Hematopoietic multipotent progenitor cell (in vitro differentiated cells): ENCODE measurements around the gene KIF21A. TPM values are rescaled to one million over a fixed set of nuclear protein-coding genes. Genes with fewer than 3 reads are reported as not detected.
A peak's percentile ranks its signal among the peaks of the same experiment; 100 is the strongest.
"Not testable (repeated sequence)": the region's sequence is repeated elsewhere in the genome, so short reads cannot be mapped to it uniquely, and the experiment has no call there.

Source experiments
- DNase-seq, 3 donors: peaks; one replicate each; pipeline ENCODE4 v3.0.0-alpha.2; 2011 to 2015; ENCODE audit warnings: low read depth in 2 of 3, low spot score in 2 of 3
- total RNA-seq: library from RNA; depleted of rRNA; stranded (reverse); fragments of >200 nt; gene quantifications from one replicate; pipeline ENCODE4 v1.2.3, GENCODE V29; 2012

The KIF21A gene
- total RNA-seq, 1 donor = 1.3 TPM

DNA sequence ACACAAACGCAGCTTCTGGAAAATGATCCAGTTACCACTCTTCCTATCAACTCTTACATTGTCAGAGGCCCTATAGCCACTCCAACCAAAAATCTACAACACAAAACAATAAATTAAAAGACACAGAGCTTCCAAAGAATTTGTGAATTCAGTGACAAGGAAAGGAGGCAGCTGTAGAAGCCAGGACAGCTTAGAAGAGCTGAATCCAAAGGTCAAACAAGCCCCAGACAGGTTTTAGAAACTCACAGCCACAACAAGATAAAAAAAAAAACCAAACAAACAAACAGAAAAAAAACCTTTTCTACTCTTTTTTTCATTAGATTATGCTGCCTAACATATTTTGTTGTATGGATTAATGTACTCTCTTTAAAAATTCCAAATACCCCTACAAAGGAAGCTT, 94.4 kb downstream of the KIF21A start:
- DNase-seq = no peak

DNA sequence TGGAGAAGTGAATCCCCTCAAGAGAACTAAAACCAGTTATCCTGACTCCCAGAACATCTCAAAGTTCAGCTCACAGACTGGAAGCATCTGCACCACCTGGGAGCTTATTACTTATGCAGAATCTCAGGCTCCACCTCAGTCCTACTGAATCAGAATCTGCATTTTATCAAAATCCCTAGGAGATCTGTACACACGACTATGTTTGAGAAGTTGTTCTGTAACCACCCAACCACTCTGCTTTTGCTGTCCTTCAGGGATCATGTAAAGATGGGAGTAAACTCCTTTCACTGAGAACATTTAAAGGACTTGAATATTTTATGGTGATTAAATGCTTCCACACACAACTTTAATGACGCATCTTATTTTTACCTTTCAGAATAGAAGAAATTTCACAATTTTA, 98.0 kb downstream of the KIF21A start:
- no peak for DNase-seq

DNA sequence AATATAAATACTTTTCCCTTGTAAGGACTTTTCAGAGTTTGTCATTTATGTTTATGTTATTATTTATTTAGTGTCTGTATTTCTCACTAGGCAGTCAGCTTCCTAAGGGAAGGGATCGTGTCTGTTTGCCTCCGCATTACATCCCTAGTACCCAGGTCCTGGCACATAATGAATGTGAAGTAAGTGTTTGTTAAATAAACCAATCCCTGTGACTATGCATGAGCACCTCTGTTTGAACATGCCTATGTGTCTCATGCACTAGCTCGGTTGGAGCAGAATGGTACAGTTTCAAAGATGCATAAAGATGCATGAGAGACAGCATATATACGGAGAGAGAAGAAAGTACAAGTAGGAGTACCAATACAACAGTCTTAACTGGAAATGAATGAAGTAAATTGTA, 99.3 kb downstream of the KIF21A start:
- no peak for DNase-seq

DNA sequence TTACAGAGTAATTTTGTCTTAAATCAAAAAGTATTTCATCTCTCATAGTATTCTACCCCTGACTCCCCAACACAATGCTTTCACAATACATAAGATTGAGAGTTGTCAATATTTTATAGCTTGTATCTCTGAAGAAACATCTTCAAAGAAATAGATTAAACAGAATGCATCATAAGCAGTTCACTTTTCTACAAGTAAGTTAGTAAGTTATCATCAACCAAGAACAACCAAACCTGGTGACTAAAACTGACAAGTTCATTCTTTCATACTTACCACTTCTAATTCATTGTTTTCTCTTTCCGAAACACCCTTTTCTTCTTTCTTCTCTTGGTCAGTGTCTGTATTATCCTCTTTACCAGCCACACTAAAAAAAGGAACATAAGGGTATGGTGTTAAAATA, 101.2 kb downstream of the KIF21A start:
- DNase-seq = no peak

DNA sequence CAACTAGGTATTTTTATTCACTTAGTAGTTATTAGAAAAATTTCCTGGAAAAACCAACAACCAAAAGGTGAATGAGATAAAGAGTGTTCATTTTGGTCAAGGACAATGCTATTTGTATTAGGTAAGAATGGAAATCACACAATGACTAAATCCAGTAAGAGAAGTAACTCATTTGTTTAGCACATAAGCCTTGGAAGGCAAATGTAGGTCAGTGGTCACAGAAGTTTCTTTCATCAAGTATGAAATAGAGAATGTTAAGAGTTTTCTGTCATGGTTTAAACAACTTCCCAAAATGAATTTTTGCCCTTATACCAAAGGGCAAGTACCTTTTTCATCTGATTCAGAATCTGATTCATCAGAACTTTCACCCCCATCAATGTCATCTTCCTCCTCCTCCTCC, 101.7 kb downstream of the KIF21A start:
- no peak for DNase-seq

DNA sequence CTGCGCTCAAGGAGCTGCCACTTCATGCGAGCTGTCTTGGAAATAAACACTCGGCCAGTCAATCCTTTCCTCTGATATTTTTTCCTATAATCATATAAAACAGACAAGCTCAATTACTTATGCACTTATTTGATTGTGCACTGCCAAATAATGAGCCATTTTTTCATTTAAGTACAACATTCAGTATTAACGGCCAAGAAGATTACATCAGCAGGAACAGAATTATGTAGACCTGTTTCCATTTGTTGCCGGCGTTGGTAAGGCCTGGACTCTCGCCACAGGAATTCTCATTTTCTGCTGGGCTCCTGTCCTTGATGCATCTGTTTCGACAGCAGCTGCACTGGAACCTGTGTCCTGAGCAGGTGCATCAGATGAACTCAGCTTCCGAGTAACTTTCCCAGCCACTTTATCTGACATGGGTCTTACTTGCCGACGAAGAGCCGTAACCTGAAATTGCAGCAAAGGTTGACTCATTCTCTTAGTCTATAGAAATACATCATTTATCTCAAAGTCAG, 110.2 kb downstream of the KIF21A start:
- no peak for DNase-seq

DNA sequence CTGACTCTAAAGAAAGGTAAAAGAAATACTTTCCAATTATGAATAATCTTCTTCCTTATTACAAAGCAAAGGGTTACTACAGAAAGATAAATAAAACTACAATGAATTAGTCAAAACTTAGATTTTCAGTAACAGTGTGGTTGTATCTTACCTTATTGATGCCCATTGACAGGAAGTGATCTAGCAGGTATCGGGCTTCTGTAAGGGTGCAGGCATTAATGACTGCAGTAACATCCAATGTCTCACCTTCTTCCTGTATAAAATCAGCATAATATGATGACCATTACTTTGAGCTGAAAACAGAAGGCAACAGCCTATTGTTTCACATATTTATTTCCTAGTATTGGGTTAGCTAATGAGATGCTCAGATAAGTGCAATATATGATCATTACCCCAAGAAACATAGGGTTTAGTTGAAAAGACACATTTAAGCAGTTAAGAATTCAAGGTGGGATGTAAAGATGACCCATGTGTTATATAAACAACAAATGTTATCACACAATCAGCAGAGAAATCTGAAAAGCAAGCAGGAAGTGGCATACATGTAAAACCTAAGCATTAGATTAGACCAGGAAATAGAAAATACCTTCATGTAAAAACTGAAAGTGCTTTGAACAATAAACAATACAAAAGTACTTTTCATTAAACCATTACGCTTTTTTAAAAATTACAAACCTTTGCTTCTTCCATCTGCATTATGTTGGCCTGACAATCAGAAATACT, 111.2 kb downstream of the KIF21A start:
- no peak for DNase-seq

DNA sequence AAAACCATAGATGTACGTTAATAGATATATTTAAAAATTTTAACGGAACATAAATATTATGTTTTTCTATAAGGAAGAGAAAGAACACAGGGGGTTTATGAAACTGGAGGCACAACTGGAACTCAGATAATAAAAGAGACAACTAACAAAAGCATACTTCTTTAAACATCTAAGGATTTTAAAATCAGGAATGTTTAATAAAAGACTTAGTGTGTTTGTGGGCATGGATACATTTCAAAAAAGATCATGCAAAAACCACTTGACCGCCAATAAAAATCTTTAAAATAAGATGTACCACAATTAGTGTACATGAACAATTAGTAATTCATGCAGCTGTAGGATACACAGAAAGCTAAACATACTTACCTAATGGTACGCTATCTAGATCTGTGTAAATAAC, 113.0 kb downstream of the KIF21A start:
- no peak for DNase-seq

DNA sequence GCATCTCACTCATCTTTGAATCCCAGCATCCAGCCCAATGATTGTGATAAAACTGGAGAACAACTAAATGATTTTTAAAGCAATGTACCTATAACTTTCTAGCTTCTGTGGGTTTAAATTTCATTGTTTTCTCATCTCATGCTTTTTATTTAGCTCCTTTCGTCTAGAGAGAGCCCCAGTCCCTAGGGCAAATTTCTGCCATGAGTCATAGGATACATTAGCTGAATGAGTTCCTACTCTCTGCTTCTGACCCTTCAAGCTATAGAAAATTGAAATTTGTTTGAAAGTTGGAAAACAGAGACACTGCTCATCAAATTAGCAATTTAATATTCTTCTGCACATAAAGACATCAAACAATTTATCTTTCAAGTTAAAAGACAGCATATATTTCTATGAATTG, 113.9 kb downstream of the KIF21A start:
- no peak for DNase-seq

DNA sequence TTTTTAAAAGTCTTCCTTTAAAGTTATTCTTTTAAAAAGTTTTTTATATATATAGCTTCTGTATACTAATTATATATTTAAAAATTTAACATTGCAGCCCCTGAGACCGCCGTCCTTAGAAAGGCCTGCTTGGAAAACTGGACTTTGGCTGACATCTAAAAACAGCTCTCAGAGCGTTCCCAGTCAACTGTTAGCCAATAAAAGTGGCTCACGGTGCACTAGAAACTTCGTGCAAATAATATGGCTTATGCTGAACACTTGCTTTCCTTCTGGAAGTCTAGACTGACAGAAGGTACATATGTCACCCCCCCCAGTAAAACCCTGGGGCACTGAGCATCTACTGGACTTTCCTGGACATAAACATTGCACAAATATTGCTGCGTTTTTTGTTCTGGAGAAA, 115.0 kb downstream of the KIF21A start:
- DNase-seq = no peak

DNA sequence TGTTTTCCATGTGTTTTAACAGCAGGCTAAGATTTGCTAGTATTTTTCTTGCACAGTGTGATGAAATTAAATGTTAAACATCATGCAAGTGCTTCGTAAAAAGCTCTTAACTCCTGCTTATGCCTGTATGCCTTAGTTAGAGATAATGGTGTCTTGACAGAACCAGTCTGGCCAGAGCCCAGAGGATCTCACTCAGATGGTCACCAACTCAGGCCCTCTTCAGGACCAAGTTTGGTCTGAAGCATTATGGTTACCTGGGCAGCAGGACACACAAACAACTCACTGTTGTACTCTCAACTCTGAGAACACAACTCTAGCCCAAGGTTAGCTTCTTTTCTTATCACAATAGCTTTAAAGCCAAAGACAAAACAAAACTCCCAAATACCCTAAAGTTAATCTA, 115.4 kb downstream of the KIF21A start:
- DNase-seq = no peak

DNA sequence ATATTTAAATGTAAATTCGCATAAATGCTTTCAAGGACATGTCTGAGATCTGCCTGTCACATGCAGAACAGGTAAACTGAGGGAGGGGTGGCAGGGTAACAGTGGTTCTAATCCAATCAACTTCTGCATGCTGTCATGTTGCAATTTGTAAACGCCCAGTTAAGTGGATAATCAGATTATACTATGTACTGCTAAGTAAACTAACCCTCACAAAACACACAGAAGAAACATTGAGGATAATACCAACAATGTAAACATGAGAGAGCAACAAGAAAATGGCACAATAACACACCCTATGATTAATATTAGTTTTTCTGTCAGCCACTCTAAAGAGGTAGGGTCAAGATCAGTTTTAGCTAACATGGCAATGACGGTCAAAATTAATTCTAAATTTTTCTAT, 123.7 kb downstream of the KIF21A start:
- no peak for DNase-seq

DNA sequence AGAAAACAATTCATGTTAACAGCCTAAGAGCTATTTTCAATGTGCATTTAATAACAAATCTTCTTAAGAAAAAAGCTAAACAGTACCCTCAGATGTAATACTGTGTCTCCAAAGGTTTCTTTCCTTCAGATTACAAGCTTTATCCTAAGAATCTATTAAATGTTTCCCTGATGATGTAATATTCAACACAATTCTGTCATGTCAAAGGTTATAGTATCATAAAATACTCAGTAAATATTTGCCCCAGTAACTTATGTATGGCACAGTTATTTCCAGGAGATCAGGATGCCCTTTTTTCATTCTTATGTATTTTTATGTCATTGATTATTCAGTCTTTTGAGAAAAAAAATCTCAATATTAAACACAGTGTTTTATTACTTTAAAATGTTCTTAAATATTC, 128.4 kb downstream of the KIF21A start:
- no peak for DNase-seq

DNA sequence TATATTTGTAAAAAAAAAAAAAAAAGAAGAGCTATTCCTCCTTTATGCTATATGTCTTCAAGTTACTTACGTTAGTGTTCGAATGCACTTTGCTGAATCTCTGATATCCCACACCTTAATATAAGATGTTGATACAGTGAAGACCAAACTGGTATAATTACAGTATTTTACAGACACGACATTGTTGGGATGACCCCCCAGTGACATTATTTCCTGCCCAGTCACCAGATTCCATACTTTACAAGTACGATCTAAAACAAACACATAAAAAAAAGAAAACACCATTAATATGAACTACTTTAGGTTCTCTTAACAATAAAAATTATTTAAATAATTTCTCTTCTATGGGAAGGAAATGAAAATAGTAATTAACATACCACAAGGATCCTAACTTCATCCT, 133.4 kb downstream of the KIF21A start:
- DNase-seq = no peak

DNA sequence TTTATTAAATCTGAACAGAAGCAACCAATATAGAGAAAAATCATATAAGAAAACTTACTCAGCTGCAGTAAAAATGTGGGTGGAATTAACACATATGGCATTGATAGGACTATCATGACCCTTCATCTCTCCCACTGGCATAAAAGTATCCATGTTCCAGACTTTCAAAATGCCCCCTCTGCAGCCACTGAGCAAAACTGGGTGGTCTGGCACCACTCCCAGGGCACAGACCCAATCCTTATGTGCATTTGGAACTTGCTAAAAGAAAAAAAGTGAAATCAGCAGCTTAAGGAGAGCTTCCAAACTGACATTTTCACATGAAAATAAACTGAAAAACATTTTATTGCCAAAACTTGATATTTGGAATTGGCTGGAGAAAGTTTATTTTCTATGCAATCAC, 141.5 kb downstream of the KIF21A start:
- DNase-seq = no peak

DNA sequence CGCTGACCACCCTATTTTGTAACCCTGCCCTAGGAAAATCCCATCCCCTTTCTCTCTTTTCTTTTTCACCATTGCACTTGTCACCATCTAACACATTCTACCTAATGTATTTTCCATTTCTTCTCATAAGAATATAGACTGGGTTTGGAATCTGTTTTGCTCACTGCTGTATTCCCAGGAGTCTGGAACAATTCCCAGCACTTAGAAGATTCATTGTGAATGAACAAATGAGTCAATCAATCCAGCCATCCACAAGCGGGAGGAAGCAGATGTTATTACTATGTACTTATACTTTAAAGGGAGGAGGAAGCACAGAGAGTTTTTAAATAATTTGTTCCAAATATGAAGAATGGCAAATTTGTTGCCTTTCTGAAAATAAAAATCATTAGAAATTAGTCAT, 142.1 kb downstream of the KIF21A start:
- DNase-seq = no peak

DNA sequence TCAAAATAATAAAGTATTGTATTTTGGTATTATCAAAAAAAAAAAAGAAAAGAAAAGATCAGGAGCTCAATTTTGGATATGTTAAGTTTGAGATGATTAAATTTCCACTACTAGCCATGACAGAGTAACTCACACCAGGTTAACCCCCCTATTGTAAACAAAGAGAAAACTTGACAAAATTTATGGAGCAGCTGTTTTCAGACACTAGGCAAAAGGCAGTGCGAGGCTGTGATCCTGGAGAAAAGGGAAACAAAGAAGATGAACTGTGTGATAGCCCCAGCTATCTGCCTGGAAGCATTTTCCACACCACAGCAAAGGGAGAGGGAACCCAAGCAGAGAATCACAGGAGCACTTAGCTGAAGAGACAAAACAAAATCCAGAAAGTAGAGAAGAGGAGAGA, 145.0 kb downstream of the KIF21A start:
- no peak for DNase-seq

DNA sequence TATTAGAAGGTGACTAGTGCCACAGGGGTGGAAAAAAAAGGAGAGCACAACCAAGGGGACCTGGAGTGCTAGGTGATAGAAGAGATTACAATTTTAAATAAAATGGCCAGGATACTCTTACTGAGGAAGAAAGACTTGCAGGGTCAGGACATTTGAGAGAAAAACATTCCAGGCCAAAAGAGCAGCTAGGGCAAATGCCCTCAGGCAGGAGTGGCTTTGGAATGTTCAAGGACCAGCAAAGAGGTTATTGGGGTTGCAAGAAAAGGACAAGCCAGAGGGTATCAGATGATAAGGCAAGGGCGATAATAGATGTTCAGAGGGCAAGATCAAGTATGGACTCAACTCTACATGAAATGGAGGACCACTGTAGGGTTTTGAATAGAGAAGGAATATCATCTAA, 146.4 kb downstream of the KIF21A start:
- DNase-seq = no peak

DNA sequence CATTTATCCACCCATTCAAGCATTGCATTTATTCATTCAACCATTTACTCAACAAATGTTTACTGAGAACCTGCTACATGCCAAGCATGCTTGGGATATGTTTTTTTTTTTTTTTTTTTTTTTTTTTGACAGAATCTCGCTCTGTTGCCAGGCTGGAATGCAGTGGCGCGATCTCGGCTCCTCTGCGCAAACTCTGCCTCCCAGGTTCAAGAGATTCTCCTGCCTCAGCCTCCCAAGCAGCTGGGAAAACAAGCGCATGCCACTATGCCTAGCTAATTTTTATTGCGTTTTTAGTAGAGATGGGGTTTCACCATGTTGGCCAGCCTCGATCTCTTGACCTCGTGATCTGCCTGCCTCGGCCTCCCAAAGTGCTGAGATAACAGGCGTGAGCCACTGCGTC, 147.3 kb downstream of the KIF21A start:
- DNase-seq = not testable (repeated sequence)

DNA sequence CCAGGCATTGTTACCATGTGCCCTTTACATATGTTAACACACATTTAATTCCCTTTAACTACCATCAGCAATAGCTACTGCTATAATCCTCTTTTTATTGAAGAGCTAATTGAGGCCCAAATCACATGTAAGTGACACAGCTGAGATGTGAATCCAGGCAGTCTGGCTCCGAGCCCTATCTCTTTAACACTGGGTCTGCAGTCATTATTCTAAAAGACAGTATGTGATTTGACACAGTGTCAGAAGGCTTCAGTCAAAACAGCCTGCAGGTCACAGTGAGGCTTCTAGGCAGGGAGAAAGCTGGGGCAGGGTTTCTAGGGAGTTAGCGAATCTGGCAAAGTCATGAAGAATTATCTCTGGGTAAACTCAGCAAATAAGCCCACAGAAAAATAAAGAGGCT, 148.2 kb downstream of the KIF21A start:
- DNase-seq = no peak

DNA sequence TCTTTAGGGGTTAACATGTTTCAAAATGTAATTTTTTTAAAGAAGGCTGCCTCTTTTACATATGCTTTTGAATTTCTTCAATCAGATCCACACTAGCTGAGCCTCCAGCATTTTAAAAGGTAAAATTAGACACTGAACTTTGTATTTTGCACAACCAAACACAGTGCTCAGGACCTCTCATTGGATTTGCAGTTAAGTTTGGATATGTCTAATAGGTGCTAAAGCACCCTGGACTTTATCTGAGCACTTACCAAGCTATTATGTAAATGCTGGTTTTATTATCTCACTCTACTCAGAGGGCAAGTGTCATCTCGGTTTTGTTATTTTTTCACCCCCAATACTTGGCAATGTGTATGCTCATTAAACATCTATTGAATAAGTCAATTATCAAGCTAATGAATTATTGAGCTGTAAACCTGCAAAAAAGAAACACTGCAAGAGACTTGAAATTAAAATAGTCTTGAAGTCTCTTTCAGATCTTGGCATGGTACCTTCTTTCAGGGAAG, 150.7 kb downstream of the KIF21A start:
- no peak for DNase-seq

DNA sequence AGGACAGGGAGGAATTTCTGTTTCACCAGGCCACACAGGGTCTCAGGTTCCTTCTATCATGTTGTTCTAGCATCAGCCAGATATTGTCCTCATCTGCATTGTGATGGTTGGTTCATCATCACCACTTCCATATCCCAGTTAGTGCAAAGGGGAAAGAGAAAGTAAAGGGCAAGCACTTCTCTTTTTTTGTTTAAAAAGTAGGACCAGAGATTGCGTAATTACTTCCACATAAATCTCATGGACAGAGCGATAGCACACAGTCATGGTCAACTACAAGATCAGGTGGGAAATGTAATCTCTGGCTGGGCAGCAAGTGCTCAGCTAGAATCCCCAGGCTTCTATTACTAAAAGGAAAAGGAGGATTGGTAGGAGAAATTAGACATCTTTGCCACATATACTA, 155.1 kb downstream of the KIF21A start:
- peak in 1 of 3 donors; percentile 18 for DNase-seq

DNA sequence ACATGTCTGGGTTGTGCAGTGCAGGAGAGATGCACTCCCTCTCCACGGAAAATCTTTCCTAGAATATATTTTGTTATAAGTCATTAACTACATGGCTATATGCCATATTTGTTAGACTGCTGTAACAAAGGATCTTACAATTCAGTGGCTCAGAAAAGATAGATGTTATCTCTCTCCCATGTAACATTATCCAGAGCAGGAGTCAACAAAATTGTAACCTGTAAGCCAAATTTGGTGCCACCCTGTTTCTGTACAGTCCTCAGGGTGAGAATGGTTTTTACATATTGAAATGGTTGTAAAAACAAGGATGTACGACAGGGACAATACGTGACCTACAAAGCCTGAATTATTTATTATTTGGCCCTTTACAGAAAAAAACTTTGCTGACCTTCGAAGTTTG, 155.5 kb downstream of the KIF21A start:
- no peak for DNase-seq
